Tongue (tissue), 2 donors: Measurements from ENCODE around the gene CDK14. TPM values are rescaled to one million over a fixed set of nuclear protein-coding genes. Genes with fewer than 3 reads are reported as not detected.
A peak's percentile ranks its signal among the peaks of the same experiment; 100 is the strongest.

Experiments used
- DNase-seq: peaks from one replicate; pipeline ENCODE4 v3.0.0-alpha.2; 2015
- total RNA-seq: library from RNA; depleted of rRNA; stranded (reverse); fragments of >200 nt; gene quantifications from one replicate; pipeline ENCODE4 v1.2.3, GENCODE V29; 2014

Gene CDK14
- total RNA-seq, 1 donor from 2014 or later: 29.3 TPM

DNA sequence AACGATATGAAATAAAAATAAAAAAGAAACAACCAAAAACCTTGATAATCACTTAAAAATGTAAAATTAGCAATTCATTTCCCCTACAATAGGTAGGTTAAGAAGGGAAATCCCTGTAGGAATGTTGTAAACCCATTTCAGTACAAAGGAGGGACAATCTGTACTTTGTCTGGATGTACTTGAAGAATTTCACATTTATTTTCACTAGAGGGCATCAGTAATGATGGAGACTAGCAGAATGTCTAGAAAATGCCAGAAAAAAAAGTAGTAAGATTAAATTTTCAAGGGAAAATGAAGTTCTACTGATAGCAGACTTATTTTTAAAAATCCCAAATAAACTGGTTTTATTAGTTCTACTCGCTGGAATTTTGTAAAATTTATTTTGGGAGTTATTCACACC lies 459.1 kb downstream of the CDK14 start:
- no peak for DNase-seq

DNA sequence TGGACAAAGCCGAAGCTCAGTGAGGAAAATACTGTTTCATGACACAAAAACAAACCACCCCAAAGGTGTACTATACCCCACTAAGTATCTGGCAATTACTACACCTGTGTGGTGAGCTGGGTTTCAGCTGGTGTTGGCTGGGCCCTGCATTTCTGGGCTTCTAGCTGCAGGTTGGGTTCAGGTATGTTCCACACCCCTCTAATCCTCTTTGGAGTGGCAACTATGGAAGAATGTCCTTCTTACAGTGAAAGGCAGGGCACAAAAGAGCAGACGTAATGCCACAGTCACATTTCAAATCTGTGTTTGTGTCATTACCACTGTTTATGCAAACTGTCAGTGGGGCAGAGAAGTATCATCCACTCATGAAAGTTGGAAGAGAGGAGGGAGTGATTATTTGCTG lies 466.6 kb downstream of the CDK14 start:
- DNase-seq: no peak

DNA sequence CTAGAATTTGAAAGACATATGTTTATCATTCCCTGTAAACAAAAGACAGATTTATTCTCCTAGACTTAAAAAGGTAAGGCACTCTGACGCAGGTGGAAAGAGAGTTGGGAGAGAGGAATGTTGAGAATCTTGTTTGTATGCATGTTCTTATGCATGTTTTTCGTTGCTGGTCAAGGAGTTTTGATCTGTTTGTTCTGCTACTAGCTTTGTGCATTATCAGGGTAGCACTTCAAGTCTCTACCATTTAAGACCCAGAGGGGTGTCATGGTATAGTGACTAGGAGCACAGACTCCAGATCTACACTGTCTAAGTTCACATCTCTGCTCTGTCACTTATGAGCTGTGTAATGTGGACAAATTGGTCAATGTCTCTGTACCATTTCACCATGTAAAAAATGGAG lies 467.9 kb downstream of the CDK14 start:
- DNase-seq: no peak

DNA sequence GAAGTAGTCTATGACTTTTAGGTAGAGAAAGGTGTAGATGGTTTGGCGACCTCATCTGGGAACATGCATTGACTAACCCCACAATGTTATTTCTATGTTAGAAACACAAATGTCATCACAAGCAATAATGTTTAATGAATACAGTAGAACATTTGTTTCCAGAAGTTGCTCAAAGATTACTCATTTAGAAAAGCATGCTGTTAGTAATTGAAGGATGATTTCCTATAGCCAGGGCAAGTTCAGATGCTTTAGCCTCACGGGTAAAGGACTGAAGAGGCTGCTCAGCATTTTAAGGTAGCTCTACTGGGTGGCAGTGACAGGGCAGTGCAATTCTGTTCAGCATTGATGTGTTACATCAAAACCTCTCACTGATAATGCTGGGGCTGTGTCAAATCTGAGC lies 468.8 kb downstream of the CDK14 start:
- no peak for DNase-seq

DNA sequence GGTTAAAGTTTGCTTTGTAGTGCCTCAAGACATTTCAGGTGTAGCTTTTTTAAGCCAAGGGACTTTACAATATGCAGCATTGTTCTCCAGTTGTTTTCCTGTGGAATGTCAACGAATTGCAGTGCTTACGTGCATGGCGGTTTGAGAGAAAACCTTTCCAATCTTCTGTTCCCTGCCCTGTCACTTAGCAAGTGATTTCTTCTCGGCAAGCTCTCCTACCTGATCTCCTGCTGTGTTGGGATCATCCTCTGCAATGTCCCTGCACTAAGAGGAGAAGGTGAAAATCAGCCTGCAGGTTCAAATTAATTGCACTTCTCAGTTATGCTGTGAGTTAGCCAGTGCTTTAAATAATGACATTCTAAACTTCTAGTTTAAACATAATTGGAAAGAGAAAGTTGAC lies 470.5 kb downstream of the CDK14 start:
- DNase-seq: no peak

DNA sequence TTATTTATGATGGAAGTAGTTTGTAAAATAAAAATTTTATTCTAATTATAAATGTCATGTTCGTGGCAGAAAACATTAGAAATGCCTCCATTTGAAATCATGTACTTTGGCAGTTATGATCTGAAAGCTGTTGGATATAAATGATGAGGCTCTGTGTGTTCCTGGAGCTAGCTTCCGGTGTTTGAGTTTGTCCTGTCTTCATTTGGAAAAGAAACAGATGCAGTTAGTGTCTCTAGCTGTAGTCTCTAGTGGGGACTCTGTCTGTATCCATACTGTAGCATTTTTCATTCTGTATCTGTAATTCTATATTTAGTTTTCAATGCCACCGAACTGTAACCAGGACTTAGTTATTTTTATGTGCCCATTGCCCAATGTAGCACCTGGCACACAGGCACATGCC lies 471.1 kb downstream of the CDK14 start:
- no peak for DNase-seq

DNA sequence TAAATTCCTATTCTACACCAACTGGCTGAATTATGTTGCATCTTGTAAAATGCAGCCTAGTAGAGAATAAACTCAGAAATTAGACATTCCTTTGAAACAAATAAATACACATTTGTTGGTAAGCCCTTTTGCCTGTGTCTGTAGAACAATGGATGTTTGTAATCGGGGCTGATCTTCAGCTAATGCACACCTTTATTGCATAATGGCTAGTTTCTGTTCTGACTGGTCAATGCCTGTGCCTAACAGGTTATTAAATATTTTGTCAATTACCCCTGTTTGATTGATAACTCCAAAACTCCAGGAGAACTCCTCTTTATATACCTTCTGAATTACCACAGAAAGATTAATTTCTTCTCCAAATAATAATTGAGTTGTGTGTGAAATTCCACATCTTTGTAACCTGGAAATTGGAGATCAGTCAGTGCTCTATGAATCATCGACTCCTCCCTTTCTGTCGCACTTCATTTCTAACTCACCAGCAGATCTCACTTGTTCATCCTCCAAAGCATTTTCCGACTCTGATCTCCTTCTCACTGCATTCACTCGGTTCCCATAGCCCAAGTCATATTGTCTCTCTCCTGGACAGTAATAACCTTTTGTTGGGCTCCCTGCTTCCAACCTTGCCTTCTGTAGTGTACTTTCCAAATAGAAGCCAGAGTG lies 472.1 kb downstream of the CDK14 start:
- no peak for DNase-seq

DNA sequence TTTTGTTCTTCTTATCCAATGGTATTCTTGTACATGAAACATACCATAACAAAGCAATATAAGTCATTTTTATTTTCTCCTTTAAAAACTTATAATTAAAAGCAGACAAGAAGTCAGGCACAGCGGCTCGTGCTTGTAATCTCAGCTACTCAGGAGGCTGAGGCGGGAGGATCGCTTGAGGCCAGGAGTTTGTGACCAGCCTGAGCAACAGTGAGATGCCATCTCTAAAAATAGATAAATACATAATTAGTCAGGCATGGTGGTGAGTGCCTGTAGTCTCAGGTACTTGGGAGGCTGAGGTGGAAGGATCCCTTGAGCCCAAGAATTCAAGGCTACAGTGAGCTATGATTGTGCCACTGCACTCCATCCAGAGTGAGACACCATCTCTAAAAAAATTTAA lies 473.0 kb downstream of the CDK14 start:
- DNase-seq: no peak

DNA sequence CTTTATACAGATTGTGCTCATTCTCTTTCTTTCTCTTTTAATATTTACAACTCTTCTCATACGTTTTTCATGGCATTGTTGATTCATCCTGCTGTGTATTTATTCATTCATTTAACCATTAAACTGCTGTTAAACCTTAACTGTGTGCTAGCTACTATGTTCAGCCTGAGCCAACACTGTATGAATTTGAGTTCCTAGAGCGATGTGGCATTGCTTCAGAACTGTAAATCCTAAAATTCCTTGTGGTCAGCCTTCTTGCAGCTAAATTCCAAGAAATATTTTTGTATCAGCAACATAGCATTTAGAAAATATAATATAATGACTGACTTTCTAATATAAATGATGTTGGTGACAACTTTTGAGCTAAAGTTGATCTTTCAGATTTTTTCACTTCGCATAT lies 483.4 kb downstream of the CDK14 start:
- no peak for DNase-seq

DNA sequence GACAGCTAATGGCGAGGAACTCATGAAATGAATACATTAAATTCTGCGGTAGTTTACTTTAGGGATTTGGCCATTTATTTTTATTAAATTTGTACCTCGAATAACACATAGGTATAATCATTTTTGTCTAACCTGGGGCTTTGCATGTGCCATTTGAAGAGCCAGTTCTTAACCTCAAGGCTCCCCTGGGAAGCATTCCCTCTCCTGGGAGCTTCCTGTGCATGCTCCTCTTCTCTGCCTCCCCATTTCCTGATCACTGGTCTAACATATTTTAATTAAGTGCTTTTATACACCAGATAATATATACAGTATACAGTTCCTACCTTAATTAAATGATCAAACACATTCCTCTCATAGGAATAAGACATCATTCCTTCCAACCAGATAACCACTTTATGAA lies 484.2 kb downstream of the CDK14 start:
- DNase-seq: no peak

DNA sequence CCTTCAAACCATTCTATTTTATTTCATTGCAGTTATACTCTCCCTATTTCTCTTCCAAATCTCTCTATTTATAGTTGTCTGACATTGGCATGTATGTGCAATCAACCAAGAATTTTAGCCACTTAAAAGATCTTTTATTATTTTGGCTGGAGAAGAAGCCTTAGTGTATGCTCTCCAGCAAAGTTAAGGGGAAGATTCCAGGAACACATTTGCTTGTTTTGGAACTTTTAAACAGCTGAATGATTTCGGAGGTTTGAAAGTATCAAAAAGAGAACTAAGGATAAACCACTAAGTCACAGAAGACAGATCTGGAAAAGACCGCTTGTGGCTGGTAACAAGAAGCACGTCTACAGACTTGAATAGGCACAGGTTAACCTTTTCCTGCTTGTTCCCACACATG lies 485.9 kb downstream of the CDK14 start:
- DNase-seq: no peak

DNA sequence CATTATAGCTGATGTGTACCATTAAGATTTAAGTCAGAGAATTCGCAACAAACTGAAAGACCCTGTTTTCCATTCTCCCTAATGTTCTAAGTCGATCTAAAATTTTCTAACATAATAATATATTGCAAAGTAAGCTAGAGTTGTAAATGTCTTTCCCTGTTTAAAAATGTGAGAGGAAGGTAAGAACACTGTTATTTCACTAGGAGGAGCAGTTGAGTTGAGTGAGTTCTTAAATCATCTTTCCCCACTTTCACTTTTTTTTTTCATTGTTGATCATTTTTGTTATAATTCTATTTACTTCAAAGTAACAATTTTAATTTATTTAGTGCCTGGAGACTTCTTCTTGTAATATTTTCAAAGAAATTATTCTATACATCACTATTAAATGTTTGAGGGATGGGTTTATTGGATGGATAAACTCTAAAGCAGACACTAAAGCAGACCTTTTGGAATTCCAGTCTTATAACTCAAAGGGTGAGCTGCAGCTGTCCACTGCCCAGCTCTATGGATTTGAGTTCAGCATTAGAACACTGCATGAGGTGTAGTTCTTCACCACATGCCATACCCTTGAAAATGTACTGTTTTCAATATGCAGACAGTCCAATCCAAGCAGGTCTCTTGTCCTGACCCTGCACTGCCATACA lies 486.9 kb downstream of the CDK14 start:
- DNase-seq: peak; percentile 45

DNA sequence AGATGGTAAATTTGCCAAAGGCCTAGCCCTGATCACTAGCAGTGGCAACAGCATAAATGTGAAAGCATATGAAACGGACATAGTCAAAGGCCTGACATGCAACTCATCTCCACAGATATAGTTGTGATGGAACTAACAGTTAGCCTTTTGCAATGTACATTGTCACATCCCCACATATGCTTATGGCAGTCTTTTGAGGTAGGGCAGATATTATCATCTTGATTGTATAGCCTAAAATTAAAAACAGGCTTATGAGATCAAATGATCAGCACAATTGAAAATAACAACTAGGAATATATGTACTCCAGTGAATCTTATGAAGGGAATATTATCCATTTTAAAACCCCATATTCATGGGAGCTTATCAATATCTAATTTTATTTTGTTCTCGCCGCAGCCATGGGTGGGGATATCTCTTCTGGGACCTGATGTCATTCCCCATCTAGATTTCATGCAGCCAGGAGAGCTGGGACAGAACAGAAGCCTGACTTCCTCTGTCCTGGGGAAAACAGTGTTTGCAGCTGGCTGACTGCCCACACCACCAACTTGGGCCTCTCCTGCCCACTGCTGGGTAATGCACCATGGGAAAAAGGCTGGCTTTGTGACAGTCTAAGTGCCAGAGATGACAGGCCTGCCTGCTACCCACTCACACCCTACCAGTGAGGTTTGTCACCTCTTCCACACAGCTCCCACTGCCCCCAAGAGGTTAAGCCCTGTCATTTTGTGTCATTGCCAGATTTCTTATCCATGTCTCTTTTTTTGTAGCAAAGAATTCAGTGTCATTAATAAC lies 487.9 kb downstream of the CDK14 start:
- DNase-seq: peak; percentile 61

DNA sequence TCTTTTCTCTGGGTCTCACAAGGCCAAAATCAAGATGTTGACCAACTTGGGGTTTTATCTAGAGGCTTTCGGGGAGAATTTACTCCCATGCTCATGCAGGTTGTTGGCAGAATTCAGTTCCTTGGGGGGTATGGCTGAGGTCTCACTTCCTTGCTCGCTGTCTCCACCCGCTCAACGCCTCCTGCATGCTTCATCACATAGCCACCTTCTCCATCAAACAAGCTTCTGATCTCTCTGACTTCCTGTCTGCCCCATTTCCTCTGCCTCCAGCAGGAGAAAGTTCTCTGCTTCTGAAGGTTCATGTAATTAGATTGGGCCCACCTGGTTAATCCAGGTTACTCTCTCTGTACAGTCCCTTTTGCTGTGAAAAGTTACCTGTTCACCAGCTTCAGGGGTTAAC lies 489.1 kb downstream of the CDK14 start:
- DNase-seq: no peak

DNA sequence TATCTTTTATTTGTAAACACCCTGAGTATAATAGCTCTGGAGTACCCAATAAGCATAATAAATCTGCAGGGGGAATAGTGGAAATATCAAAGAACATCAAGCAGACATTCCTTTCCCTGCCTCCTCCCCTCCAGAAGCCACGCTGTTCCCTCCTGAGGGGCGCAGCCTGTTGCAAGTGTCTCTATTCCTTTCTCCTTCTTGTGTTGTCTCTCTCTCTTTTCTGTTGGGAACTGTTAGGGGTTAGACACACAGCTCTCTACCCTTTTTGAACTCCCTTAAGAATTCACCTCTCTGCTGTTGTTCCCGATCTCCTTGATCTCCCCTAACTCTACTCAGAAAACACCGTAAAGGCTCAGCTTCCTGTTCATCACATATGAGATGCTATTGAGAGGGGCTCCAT lies 490.1 kb downstream of the CDK14 start:
- no peak for DNase-seq

DNA sequence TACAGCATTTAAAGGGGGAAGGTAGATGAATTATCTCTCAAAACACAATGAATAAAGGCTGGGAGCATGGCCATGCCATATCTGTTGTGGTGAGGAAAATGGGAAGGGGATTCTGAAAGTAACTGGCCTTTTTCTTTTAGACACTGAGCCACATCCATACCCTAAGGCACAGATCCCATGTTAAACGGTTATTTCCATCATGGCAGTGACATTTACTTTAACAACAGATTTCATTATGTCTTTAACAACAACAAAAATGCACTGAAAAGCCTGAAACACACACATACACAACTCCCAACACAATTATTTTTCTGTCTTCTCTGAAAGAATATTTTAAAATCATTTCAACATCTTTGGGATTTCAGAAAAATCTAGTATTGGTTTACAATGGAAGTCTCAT lies 492.0 kb downstream of the CDK14 start:
- DNase-seq: no peak

DNA sequence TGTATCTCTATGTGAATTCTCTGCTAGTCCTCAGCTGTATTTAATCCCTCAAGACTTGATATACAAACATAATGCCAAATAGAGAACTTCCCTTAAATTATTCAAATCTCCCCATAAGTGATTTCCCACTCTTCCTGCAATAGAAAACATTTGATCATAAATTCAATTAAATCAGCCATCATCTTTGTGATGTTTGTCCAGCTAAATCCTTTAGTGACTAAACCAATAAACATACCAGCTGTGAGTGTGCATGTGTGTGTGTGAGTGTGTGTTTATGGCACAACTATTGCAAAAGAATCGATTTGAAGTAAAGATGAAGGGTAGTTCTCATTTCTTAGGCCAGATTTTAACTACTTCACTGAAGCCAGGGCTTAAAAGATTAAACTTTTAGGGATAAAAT lies 492.6 kb downstream of the CDK14 start:
- no peak for DNase-seq

DNA sequence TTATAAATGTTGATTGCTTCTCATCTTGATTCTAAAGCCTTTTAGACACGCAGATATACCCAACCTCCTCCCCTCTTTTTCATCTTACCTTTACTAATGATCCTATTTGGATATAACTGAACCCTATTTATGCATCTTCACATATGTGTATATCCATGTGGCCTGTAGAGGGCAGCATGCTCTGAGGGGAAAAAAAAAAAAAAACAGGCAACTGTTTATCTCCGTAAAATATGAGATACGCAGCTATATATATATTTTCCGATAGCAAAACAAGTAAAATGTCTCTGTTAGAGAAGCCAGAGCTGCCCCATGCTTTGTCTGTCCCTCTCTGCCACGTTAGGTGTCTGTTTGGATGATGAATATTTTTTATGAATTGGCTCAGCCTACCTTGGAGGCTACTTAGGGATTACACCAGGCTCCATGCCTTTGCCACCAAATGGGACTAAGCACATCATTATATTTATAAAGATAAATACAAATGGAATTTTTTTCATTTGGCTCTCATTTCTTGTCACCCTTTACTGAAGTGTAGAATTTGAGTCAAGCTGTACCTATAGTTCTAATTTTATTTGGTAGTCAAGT lies 493.4 kb downstream of the CDK14 start:
- DNase-seq: peak; percentile 76

DNA sequence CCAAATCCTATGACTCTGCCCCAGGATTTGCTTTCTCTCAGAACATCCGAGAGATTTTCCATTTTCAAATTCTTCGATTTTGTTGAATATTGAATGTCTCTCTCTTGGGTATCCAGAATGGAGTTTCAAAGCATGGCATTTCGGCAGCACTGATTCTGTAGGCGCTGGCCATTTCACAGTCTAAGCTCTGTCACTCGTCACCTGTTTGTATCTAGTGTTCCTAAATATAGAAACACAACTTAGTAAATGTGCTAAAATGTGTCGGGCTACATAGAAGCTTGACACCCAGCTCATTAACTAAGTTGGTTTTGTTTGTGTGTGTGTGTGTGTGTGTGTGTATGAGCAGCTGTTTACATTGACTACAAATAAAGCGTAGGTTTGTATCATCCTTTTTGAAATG lies 494.6 kb downstream of the CDK14 start:
- peak; percentile 16 for DNase-seq

DNA sequence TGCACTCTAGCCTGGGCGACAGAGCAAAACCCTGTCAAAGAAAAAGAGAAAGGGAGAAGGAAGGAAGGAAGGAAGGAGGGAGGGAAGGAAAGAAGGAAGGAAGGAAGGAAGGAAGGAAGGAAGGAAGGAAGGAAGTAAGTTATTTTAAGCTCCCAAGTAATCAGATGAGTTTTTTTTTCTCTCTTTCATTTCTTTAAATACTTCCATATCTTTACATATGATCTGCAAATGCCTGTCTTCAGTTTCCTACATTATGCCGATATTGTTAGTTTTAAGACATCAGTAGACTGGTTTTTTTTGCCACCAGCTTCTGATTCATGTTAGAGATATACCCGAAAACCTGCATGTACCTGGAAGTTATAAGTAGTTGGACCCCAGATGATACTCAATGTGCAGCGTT lies 495.5 kb downstream of the CDK14 start:
- no peak for DNase-seq

DNA sequence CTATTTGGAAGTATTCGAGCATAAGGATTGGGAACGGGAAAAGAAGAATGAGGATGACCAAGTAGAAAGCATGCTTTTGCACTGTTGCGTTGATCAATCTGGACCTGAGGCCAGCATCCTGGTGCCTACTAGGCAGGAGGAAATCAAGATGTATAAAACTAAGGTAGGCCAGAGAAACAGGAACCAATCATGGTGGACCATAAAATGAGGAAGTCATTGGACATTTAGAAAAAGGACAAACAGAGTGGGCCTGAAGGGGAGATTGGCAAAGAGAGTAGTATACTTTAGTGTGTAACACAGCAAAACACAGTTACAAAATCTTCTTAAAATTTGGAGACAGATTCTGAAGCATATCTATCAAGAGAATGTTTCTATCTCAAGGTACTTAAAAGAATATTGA lies 497.1 kb downstream of the CDK14 start:
- no peak for DNase-seq

DNA sequence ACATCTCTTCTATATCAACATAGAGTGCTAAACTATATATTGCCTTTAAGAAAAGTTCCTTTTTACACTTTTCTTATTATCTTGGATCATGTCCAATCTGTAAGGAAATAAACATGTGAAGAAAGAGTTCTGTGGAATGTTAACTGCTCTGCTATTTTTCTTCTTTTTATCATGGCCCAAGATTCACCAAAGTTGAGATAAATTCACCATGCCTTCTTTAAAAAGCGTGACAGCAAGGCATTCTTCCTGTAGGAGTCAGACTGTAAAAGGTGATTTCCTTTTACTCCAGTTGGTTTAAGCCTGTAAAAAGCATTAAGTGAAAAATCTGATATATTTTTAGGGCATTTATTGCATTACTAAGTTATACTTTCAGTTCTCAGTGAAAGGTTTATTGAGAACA lies 502.4 kb downstream of the CDK14 start:
- peak; percentile 12 for DNase-seq

DNA sequence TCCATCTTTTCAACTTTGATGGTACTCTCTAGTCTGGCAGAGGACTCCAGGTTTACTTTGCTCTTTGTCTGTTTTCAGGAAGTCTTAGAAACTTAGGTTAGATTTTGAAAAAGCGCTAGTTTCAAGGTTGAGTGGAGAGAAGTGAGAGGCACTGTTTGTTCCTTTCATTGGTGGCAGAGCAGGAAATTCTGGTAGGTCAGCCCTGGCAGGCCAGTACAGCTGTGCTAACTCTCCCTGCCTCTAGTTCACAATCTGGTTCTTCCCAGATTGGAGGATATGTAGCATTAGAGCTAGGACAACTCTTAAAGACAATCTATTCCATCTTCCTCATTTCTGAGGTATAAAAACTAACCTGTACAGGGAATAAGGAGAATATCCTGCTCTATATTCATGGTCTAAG lies 507.2 kb downstream of the CDK14 start:
- DNase-seq: no peak
